Measurements from ENCODE around the gene KCNH2.

KCNH2 gene

DNA sequence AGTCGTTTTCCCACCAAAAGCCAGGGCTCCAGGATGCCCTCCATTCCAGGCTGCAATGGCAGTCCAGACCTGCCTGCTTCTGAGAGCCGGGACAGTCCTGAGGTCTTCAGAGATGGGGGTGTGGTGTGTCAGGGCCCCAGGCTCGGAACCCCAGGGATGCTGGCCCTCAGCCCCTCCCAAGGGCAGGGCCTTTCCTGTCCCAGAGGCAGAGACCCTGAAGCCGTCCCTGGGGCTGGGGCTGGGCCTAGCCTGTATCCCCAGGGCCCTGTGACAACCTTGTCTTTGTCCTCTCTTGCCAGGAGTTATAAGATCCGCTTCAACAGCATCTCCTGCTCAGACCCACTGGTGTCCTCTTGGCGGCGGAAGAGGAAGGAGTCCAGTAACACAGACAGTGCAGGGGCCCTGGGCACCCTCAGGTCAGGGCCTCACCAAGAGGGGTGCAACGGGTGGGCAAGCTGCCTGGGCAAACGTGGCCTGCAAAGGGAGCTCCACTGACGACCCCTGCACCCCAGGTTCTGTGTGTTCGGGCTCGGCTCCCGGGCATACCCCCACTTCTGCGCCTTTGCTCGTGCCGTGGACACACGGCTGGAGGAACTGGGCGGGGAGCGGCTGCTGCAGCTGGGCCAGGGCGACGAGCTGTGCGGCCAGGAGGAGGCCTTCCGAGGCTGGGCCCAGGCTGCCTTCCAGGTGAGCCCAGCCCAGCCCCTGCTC, 28.6 kb upstream of the KCNH2 start:
- peaks cover 24% of the 10 kb centered on the region for H3K4me1 ChIP-seq (ENCODE audit: control insufficient read depth, insufficient read depth, low read length)
- no peaks in the 10 kb centered on the region for H3K36me3 ChIP-seq (ENCODE audit: control insufficient read depth, insufficient read depth, low read length)
- H3K9me3 ChIP-seq (ENCODE audit: control insufficient read depth, low read length): no peaks in the 10 kb centered on the region
- H3K27ac ChIP-seq (ENCODE audit: insufficient read depth, low read depth, low read length, poor library complexity, severe bottlenecking): no peak overlapping the region
- 91 to 92% methylated on average over 23 of the region's 23 CpGs for WGBS, 2 experiments
- no peak overlapping the region for H3K4me3 ChIP-seq (ENCODE audit: insufficient read depth, low read depth, low read length)
- no peaks in the 10 kb centered on the region for H3K27me3 ChIP-seq (ENCODE audit: control insufficient read depth, insufficient read depth, low read length, poor library complexity, severe bottlenecking)

DNA sequence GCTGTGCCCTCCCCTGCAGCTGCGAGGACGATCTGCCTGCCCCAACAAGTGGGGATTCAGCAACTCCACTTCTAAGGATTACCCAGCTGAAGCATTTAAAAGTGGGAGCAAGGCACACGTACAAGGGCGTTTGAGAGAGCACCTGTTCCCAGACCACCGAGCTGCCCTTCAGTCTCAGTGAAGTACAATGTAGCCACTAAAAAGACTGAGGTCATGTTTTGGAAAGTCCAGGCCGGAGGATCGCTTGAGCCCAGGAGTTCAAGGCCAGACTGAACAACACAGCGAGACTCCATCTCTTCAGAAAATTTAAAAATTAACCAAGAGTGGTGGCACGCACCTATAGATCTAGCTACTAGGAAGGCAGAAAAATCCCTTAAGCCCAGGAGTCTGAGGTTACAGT, 27.4 kb upstream of the KCNH2 start:
- H3K36me3 ChIP-seq (ENCODE audit: control insufficient read depth, insufficient read depth, low read length): no peaks in the 10 kb centered on the region
- H3K27ac ChIP-seq (ENCODE audit: insufficient read depth, low read depth, low read length, poor library complexity, severe bottlenecking): no peak overlapping the region
- WGBS, 2 experiments: 86 to 88% methylated on average over 9 of the region's 9 CpGs

DNA sequence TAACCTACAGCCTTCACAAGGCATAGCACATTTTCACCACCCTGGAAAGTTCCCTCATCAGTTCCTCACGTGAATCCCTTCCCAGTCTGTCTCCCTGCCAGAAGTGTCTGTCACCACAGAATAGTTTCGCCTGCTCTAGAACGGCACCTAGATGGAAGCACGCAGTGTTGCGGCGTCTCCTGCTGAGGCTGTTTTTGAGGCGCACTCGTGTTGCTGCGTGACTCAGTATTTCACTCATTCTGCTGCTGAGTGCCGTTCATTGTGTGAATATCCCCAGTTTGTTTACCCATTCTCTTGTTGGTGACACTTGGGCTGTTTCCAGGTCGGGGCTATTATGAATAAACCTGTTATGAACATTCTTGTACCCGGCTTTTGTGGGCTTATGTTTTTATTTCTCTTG, 25.5 kb upstream of the KCNH2 start:
- 90 to 91% methylated on average over 12 of the region's 12 CpGs for WGBS, 2 experiments
- Histone ChIP-seq H3K27ac (ENCODE audit: insufficient read depth, low read depth, low read length, poor library complexity, severe bottlenecking) (no peak overlapping the region), H3K36me3 (ENCODE audit: control insufficient read depth, insufficient read depth, low read length) (no peaks in the 10 kb centered on the region), H3K4me1 (ENCODE audit: control insufficient read depth, insufficient read depth, low read length) (peaks cover 7% of the 10 kb centered on the region), H3K4me3 (ENCODE audit: insufficient read depth, low read depth, low read length) (no peak overlapping the region), H3K9me3 (ENCODE audit: control insufficient read depth, low read length) (no peaks in the 10 kb centered on the region), H3K27me3 (ENCODE audit: control insufficient read depth, insufficient read depth, low read length, poor library complexity, severe bottlenecking) (no peaks in the 10 kb centered on the region)

More for the DNA sequence above, 27.4 kb upstream of the KCNH2 start:
- Histone ChIP-seq H3K9me3 (ENCODE audit: control insufficient read depth, low read length) (no peaks in the 10 kb centered on the region), H3K27me3 (ENCODE audit: control insufficient read depth, insufficient read depth, low read length, poor library complexity, severe bottlenecking) (no peaks in the 10 kb centered on the region), H3K4me1 (ENCODE audit: control insufficient read depth, insufficient read depth, low read length) (peaks cover 20% of the 10 kb centered on the region), H3K4me3 (ENCODE audit: insufficient read depth, low read depth, low read length) (no peak overlapping the region)

DNA sequence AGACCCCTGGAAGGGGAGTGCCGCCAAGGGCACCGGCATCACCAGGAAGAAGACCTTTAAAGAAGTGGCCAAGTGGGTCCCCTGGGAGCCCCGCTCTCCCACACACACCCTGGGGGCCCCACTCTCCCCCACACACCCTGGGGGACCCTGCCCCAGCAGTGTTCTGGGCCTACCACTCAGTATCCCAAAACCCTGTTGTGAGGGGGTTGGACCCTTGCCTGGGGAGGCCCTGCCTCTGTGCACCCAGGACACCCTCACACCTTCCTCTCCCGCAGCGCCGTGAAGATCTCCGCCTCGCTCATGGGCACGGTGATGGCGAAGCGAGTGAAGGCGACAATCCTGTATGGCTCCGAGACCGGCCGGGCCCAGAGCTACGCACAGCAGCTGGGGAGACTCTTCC, 23.4 kb upstream of the KCNH2 start:
- no peaks in the 10 kb centered on the region for H3K9me3 ChIP-seq (ENCODE audit: control insufficient read depth, low read length)
- 95 to 96% methylated on average over 16 of the region's 16 CpGs for WGBS, 2 experiments

DNA sequence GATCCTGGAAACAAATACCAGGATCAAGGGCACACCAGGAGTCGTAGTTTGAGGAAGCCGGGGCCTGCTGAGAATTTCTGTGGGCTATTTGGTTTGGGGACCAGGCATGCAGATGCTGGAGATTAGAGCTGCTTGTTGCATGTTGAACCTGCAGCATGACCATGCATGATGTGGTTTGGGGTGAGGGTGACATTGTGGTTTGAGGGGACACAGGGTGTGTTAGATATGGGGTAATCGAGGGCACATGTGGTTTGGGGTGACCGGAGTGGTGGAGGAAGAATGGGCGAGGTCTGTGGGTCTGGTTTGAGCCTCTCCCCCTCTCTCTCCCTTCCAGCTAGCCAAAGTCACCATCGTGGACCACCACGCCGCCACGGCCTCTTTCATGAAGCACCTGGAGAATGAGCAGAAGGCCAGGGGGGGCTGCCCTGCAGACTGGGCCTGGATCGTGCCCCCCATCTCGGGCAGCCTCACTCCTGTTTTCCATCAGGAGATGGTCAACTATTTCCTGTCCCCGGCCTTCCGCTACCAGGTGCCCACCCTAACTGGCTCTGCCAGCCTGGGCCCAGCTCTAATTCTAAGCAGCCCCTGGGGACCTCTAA, 22.9 kb upstream of the KCNH2 start:
- Histone ChIP-seq H3K36me3 (ENCODE audit: control insufficient read depth, insufficient read depth, low read length) (no peaks in the 10 kb centered on the region), H3K27me3 (ENCODE audit: control insufficient read depth, insufficient read depth, low read length, poor library complexity, severe bottlenecking) (no peaks in the 10 kb centered on the region), H3K27ac (ENCODE audit: insufficient read depth, low read depth, low read length, poor library complexity, severe bottlenecking) (no peak overlapping the region), H3K9me3 (ENCODE audit: control insufficient read depth, low read length) (no peaks in the 10 kb centered on the region), H3K4me1 (ENCODE audit: control insufficient read depth, insufficient read depth, low read length) (peaks cover 8% of the 10 kb centered on the region), H3K4me3 (ENCODE audit: insufficient read depth, low read depth, low read length) (no peak overlapping the region)
- WGBS, 2 experiments: 94 to 96% methylated on average over 13 of the region's 13 CpGs

More for the DNA sequence above, 23.4 kb upstream of the KCNH2 start:
- Histone ChIP-seq H3K27me3 (ENCODE audit: control insufficient read depth, insufficient read depth, low read length, poor library complexity, severe bottlenecking) (no peaks in the 10 kb centered on the region), H3K4me1 (ENCODE audit: control insufficient read depth, insufficient read depth, low read length) (peaks cover 8% of the 10 kb centered on the region), H3K36me3 (ENCODE audit: control insufficient read depth, insufficient read depth, low read length) (no peaks in the 10 kb centered on the region), H3K4me3 (ENCODE audit: insufficient read depth, low read depth, low read length) (no peak overlapping the region), H3K27ac (ENCODE audit: insufficient read depth, low read depth, low read length, poor library complexity, severe bottlenecking) (no peak overlapping the region)

DNA sequence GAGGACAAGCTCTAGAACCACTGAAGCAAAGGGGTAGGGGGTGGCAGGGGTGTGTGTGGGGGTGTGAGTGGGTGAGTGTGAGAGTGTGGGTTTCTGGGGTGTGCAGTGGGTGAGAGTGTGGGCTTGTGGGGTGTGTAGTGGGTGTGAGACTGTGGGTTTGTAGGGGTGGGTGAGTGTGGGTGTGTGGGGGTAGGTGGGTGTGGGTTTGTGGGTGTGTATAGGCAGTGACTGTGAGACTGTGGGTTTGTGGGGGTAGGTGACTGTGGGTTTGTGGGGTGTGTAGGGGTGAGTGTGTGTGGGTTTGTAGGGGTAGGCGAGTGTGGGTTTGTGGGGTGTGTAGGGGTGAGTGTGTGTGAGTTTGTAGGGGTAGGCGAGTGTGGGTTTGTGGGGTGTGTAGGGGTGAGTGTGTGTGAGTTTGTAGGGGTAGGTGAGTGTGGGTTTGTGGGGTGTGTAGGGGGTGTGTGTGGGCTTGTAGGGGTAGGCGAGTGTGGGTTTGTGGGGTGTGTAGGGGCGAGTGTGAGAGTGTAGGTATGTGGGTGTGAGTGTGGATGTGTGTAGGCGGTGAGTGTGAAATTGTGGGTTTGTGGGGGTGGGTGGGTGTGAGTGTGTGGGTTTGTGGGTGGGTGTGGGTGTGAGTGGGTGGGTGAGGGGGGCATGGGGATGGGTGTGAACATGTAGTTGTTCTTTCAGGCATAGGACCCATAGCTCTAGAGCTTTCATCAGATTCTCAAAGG, 21.5 kb upstream of the KCNH2 start:
- no peaks in the 10 kb centered on the region for H3K27me3 ChIP-seq (ENCODE audit: control insufficient read depth, insufficient read depth, low read length, poor library complexity, severe bottlenecking)
- H3K27ac ChIP-seq (ENCODE audit: insufficient read depth, low read depth, low read length, poor library complexity, severe bottlenecking): no peak overlapping the region
- WGBS, 2 experiments: 94 to 95% methylated on average over 5 of the region's 5 CpGs
- H3K4me3 ChIP-seq (ENCODE audit: insufficient read depth, low read depth, low read length): no peak overlapping the region
- peaks cover 13% of the 10 kb centered on the region for H3K4me1 ChIP-seq (ENCODE audit: control insufficient read depth, insufficient read depth, low read length)
- no peaks in the 10 kb centered on the region for H3K36me3 ChIP-seq (ENCODE audit: control insufficient read depth, insufficient read depth, low read length)
- no peaks in the 10 kb centered on the region for H3K9me3 ChIP-seq (ENCODE audit: control insufficient read depth, low read length)

DNA sequence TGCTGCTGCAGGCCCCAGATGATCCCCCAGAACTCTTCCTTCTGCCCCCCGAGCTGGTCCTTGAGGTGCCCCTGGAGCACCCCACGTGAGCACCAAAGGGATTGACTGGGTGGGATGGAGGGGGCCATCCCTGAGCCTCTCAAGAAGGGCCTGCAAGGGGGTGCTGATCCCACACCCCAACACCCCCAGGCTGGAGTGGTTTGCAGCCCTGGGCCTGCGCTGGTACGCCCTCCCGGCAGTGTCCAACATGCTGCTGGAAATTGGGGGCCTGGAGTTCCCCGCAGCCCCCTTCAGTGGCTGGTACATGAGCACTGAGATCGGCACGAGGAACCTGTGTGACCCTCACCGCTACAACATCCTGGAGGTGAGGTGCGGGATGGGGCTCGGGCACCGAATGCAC, 20.9 kb upstream of the KCNH2 start:
- Histone ChIP-seq H3K27me3 (ENCODE audit: control insufficient read depth, insufficient read depth, low read length, poor library complexity, severe bottlenecking) (no peaks in the 10 kb centered on the region), H3K9me3 (ENCODE audit: control insufficient read depth, low read length) (no peaks in the 10 kb centered on the region), H3K4me3 (ENCODE audit: insufficient read depth, low read depth, low read length) (no peak overlapping the region), H3K4me1 (ENCODE audit: control insufficient read depth, insufficient read depth, low read length) (peaks cover 18% of the 10 kb centered on the region), H3K27ac (ENCODE audit: insufficient read depth, low read depth, low read length, poor library complexity, severe bottlenecking) (no peak overlapping the region), H3K36me3 (ENCODE audit: control insufficient read depth, insufficient read depth, low read length) (no peaks in the 10 kb centered on the region)
- 93 to 94% methylated on average over 12 of the region's 12 CpGs for WGBS, 2 experiments

DNA sequence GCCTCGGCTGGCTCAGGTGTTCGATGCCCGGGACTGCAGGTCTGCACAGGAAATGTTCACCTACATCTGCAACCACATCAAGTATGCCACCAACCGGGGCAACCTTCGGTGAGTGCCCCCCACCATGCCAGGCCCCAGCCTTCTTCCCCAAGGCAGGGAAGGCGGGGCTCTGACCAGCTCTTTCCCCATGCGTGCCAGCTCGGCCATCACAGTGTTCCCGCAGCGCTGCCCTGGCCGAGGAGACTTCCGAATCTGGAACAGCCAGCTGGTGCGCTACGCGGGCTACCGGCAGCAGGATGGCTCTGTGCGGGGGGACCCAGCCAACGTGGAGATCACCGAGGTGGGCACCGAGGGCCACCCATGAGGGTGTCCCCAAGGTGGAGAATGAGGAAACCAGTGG, 20.2 kb upstream of the KCNH2 start:
- Histone ChIP-seq H3K4me3 (ENCODE audit: insufficient read depth, low read depth, low read length) (no peak overlapping the region), H3K4me1 (ENCODE audit: control insufficient read depth, insufficient read depth, low read length) (peaks cover 25% of the 10 kb centered on the region), H3K27me3 (ENCODE audit: control insufficient read depth, insufficient read depth, low read length, poor library complexity, severe bottlenecking) (no peaks in the 10 kb centered on the region), H3K9me3 (ENCODE audit: control insufficient read depth, low read length) (no peaks in the 10 kb centered on the region), H3K36me3 (ENCODE audit: control insufficient read depth, insufficient read depth, low read length) (no peaks in the 10 kb centered on the region), H3K27ac (ENCODE audit: insufficient read depth, low read depth, low read length, poor library complexity, severe bottlenecking) (no peak overlapping the region)
- 94 to 95% methylated on average over 20 of the region's 20 CpGs for WGBS, 2 experiments

DNA sequence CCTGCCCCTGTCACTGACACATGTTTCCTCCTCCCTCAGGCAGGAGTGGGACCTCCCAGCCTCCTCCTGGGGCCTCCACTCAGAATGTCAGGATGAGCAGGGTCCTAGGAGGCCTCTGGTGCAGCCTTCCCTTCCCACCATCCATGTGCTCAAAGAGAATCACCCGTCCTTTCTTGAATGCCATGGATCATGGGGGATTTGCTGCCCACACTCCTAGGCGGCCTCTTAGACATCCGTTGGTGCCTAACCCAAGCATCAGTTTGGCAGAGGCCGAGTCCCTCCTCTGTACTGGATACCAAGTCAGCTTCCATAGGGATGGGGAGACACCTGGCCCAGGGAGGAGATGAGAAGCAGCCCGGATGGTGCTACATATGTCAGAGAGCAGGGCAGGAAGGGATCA, 19.7 kb upstream of the KCNH2 start:
- no peak overlapping the region for H3K27ac ChIP-seq (ENCODE audit: insufficient read depth, low read depth, low read length, poor library complexity, severe bottlenecking)
- no peaks in the 10 kb centered on the region for H3K36me3 ChIP-seq (ENCODE audit: control insufficient read depth, insufficient read depth, low read length)
- WGBS, 2 experiments: 96% methylated on average over 5 of the region's 5 CpGs
- no peaks in the 10 kb centered on the region for H3K27me3 ChIP-seq (ENCODE audit: control insufficient read depth, insufficient read depth, low read length, poor library complexity, severe bottlenecking)
- peaks cover 29% of the 10 kb centered on the region for H3K4me1 ChIP-seq (ENCODE audit: control insufficient read depth, insufficient read depth, low read length)
- H3K9me3 ChIP-seq (ENCODE audit: control insufficient read depth, low read length): no peaks in the 10 kb centered on the region
- no peak overlapping the region for H3K4me3 ChIP-seq (ENCODE audit: insufficient read depth, low read depth, low read length)

DNA sequence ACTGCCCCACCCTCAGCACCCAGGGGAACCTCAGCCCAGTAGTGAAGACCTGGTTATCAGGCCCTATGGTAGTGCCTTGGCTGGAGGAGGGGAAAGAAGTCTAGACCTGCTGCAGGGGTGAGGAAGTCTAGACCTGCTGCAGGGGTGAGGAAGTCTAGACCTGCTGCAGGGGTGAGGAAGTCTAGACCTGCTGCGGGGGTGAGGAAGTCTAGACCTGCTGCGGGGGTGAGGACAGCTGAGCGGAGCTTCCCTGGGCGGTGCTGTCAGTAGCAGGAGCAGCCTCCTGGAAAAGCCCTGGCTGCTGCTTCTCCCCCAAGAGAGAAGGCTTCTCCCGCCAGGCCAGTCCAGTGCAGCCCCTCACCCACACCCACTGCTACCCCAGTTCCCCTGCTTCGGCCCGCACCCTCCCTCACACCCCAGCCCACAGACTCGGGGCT, 19.0 kb upstream of the KCNH2 start:
- Histone ChIP-seq H3K27me3 (ENCODE audit: control insufficient read depth, insufficient read depth, low read length, poor library complexity, severe bottlenecking) (no peaks in the 10 kb centered on the region), H3K4me1 (ENCODE audit: control insufficient read depth, insufficient read depth, low read length) (peaks cover 29% of the 10 kb centered on the region), H3K4me3 (ENCODE audit: insufficient read depth, low read depth, low read length) (no peak overlapping the region), H3K27ac (ENCODE audit: insufficient read depth, low read depth, low read length, poor library complexity, severe bottlenecking) (no peak overlapping the region), H3K36me3 (ENCODE audit: control insufficient read depth, insufficient read depth, low read length) (no peaks in the 10 kb centered on the region), H3K9me3 (ENCODE audit: control insufficient read depth, low read length) (no peaks in the 10 kb centered on the region)
- 88 to 90% methylated on average over 8 of the region's 8 CpGs for WGBS, 2 experiments
